Panc1 (cell line): ENCODE results near the gene KCTD14. TPM values are rescaled to one million over a fixed set of nuclear protein-coding genes. Genes with fewer than 3 reads are reported as not detected.

ENCODE experiments used
- ATAC-seq: fragments of 200-7000 bp; cut with Tn5 transposase; 2 replicates; pipeline ENCODE4 v1.9.1; 2020; ENCODE audit warnings: mild to moderate bottlenecking, moderate library complexity
- Bru-seq: library from RNA; stranded (reverse); fragments of 400-500 nt; gene quantifications from one replicate; lab custom pipeline; 2021; lab: Mats Ljungman, UMichigan
- BruChase-seq, 2 experiments: library from RNA; stranded (reverse); fragments of 400-500 nt; gene quantifications; one replicate each; lab custom pipeline; 2021; lab: Mats Ljungman, UMichigan
- BruUV-seq: library from RNA; stranded (reverse); fragments of 400-500 nt; replicated peaks from 2 replicates; lab custom pipeline; 2021; lab: Mats Ljungman, UMichigan
- CTCF ChIA-PET: fragments of 300-600 bp; sonication (Branson Sonifier 250); formaldehyde crosslinking; loops from one replicate; lab custom pipeline; 2022; ENCODE audit warnings: antibody characterized with exemption; lab: Charles Lee
- POLR2A ChIA-PET: fragments of 300-600 bp; sonication (Branson Sonifier 250); formaldehyde crosslinking; loops from one replicate; lab custom pipeline; 2022; ENCODE audit warnings: antibody characterized with exemption; lab: Charles Lee
- DNase-seq: peaks from one replicate; pipeline ENCODE4 v3.0.0-alpha.2; 2010; ENCODE audit warnings: low read depth, low spot score
- H3K27ac ChIP-seq: 2 replicates; pipeline ENCODE4 v1.5.1; 2011; ENCODE audit warnings: mild to moderate bottlenecking, low read length, inconsistent platforms
- H3K27me3 ChIP-seq: fragments of 200-500 bp; sonication (Bioruptor generic); 2 replicates; pipeline ENCODE4 v1.6.0; 2014; ENCODE audit warnings: low read length, inconsistent platforms; ENCODE audit not compliant: control insufficient read depth, insufficient read depth
- H3K36me3 ChIP-seq: fragments of 200-500 bp; sonication (Bioruptor generic); 2 replicates; pipeline ENCODE4 v1.5.1; 2014; ENCODE audit warnings: inconsistent platforms, mild to moderate bottlenecking, low read length, moderate library complexity; ENCODE audit not compliant: control insufficient read depth, insufficient read depth
- H3K4me1 ChIP-seq: 2 replicates; pipeline ENCODE4 v1.5.1; 2011; ENCODE audit warnings: inconsistent platforms, mild to moderate bottlenecking, low read length, moderate library complexity; ENCODE audit not compliant: control insufficient read depth, insufficient read depth
- H3K4me3 ChIP-seq, 2 experiments: 2 replicates each; pipeline ENCODE4 v1.5.1; 2011 to 2012; ENCODE audit warnings: low read depth in 2 of 2, low read length in 2 of 2, mild to moderate bottlenecking in 2 of 2, inconsistent platforms in 1 of 2, moderate library complexity in 1 of 2
- H3K9me3 ChIP-seq: fragments of 200-500 bp; sonication (Bioruptor generic); 2 replicates; pipeline ENCODE4 v1.5.1; 2014; ENCODE audit warnings: low read depth, mild to moderate bottlenecking, inconsistent platforms, low read length, moderate library complexity; ENCODE audit not compliant: control insufficient read depth, insufficient read depth
- CTCF ChIP-seq: fragments of 450-650 bp; IDR thresholded peaks from 2 replicates; pipeline ENCODE4 v1.5.1; 2017; ENCODE audit warnings: mild to moderate bottlenecking
- POLR2AphosphoS5 ChIP-seq: IDR thresholded peaks from 2 replicates; pipeline ENCODE4 v1.6.1; 2012; ENCODE audit warnings: mild to moderate bottlenecking, low read depth, low read length, moderate library complexity
- REST ChIP-seq, 2 experiments: IDR thresholded peaks; 2 replicates each; pipeline ENCODE4 v1.6.1; 2011 to 2012; ENCODE audit warnings: low read depth in 2 of 2, control low read depth in 1 of 2, low read length in 1 of 2, mild to moderate bottlenecking in 1 of 2, moderate library complexity in 1 of 2; ENCODE audit not compliant: insufficient read depth in 1 of 2
- SIN3A ChIP-seq: IDR thresholded peaks from 2 replicates; pipeline ENCODE4 v1.6.1; 2012; ENCODE audit warnings: low read depth, mild to moderate bottlenecking, low read length, moderate library complexity, borderline replicate concordance; ENCODE audit not compliant: insufficient read depth
- TCF7L2 ChIP-seq: IDR thresholded peaks from 2 replicates; pipeline ENCODE4 v1.6.1; 2011; ENCODE audit warnings: mild to moderate bottlenecking, low read depth, low read length, inconsistent platforms
- in situ Hi-C: cut with HindIII; loops from 2 replicates; pipeline ENCODE4 v1.10.0; 2016; ENCODE audit warnings: low sequenced_read_pairs, low pct_unique_long_range_greater_than_20kb
- intact Hi-C: fragments of 100-400 bp; cut with micrococcal nuclease; formaldehyde crosslinking; loops from one replicate; pipeline ENCODE4 v1.10.0; 2022; ENCODE audit not compliant: unreplicated experiment
- long read RNA-seq: library from polyadenylated mRNA; unstranded; transcript quantifications from one replicate; pipeline ENCODE4 v2.0.0, GENCODE V29; 2021; ENCODE audit not compliant: unreplicated experiment
- polyA plus RNA-seq: library from polyadenylated mRNA; unstranded; fragments of >200 nt; gene quantifications from one replicate; pipeline ENCODE4 v1.2.1, GENCODE V29; 2012; ENCODE audit warnings: missing spikeins; ENCODE audit not compliant: insufficient read length
- total RNA-seq: library from RNA; stranded (reverse); gene quantifications from one replicate; pipeline ENCODE4 v1.2.1, GENCODE V29; 2021; ENCODE audit not compliant: unreplicated experiment

KCTD14 gene
- total RNA-seq, result 19.3 TPM
- polyA plus RNA-seq, result 21.7 TPM
- percentile 61 among the genes with signal in this experiment for Bru-seq, nascent RNA
- percentile 94 among the genes with signal in this experiment for BruChase-seq, experiment 1, labeled RNA remaining after a 2-hour chase
- percentile 72 among the genes with signal in this experiment for BruChase-seq, experiment 2, labeled RNA remaining after a 6-hour chase
- long read RNA-seq, transcript KCTD14-201 (2 exons, 1,691 nt), result major isoform, 47 of 50 reads
- long read RNA-seq, partial matches to known transcripts, result 0 of 50 reads
- long read RNA-seq, other reads (novel, unspliced or antisense), result 3 of 50 reads

GRCh38 chr11:78022397-78023396 lies at the start of gene KCTD14:
Gene KCTD14, minus strand, starts transcription at chr11:78023276. Its CDS starts 27 bp downstream, at chr11:78023249.
- TF ChIP-seq CTCF (no peak), TCF7L2 (no peak), REST (IDR thresholded peaks at IDR 0.05; ENCODE audit: insufficient read depth in 1 of 2, low read depth in 2 of 2, low read length in 1 of 2) (peak; percentile 44 to 57; a peak in 3 of 4 replicates), SIN3A (peak; percentile 69; the same call in 1 of the 2 replicates), POLR2AphosphoS5 (peak; percentile 68; the same call in 1 of the 2 replicates)
- intact Hi-C loops (no loop called here), in situ Hi-C loops (no loop called here)
- ATAC-seq (peak; percentile 95), DNase-seq (no peak)
- peak within 1 kb of the TSS; percentile 77 for H3K27ac ChIP-seq
- H3K4me1 ChIP-seq, result peaks cover 22% of the 10 kb centered on the region
- no TSS peak for BruUV-seq
- POLR2A ChIA-PET, result no interaction called here
- no peaks in the 10 kb centered on the region for H3K27me3 ChIP-seq
- H3K9me3 ChIP-seq, result no peaks in the 10 kb centered on the region
- CTCF ChIA-PET, result no interaction called here
- H3K4me3 ChIP-seq, result peak within 1 kb of the TSS; percentile 58 to 86
- H3K36me3 ChIP-seq, result no peaks in the 10 kb centered on the region

GRCh38 chr11:78072455-78072854 lies 49.4 kb upstream of the KCTD14 start:
- Histone ChIP-seq H3K27me3 (no peaks in the 10 kb centered on the region), H3K9me3 (no peaks in the 10 kb centered on the region), H3K27ac (no peak overlapping the region), H3K4me3 (no peak overlapping the region), H3K36me3 (peaks cover 5% of the 10 kb centered on the region), H3K4me1 (peaks cover 12% of the 10 kb centered on the region; the same call in 1 of the 2 replicates)
- CTCF ChIA-PET, result no interaction called here
- TF ChIP-seq SIN3A, result no peak
- no peak for TF ChIP-seq POLR2AphosphoS5
- TF ChIP-seq TCF7L2, result no peak
- TF ChIP-seq REST (IDR thresholded peaks at IDR 0.05; ENCODE audit: insufficient read depth in 1 of 2, low read depth in 2 of 2, low read length in 1 of 2), result no peak
- TF ChIP-seq CTCF, result no peak
- intact Hi-C loops, result no loop called here
- POLR2A ChIA-PET, result no interaction called here
- DNase-seq (no peak), ATAC-seq (no peak)
- BruUV-seq, result no TSS peak
- in situ Hi-C loops, result no loop called here
